GM21737 (cell line): ENCODE measurements around the gene MAGEA6.
"Not testable (repeated sequence)": the region's sequence is repeated elsewhere in the genome, so short reads cannot be mapped to it uniquely, and the experiment has no call there.

Source experiments
- ATAC-seq: cut with Tn5 transposase; IDR thresholded peaks from one replicate; pipeline ENCODE4 v1.9.1; 2021; ENCODE audit warnings: mild to moderate bottlenecking, moderate library complexity; ENCODE audit not compliant: unreplicated experiment

MAGEA6 gene

GRCh38 chrX:152734143-152734858 lies 35.2 kb downstream of the MAGEA6 start:
- not testable (repeated sequence) for ATAC-seq

GRCh38 chrX:152733261-152733975 lies 36.1 kb downstream of the MAGEA6 start, which contains the start of the genes CSAG1 and MAGEA12:
Gene CSAG1 (minus strand): TSS chrX:152733721. CDS start chrX:152732460, 1,261 bp downstream.
Gene MAGEA12 (plus strand): TSS chrX:152733757. CDS start chrX:152736162, 2,405 bp downstream.
- no peak for ATAC-seq

GRCh38 chrX:152725409-152725808 lies 44.1 kb downstream of the MAGEA6 start:
- no peak for ATAC-seq
